GM18526 (cell line): ENCODE results near the gene UBE2D4.
"Not testable (repeated sequence)": the region's sequence is repeated elsewhere in the genome, so short reads cannot be mapped to it uniquely, and the experiment has no call there.

Experiments used
- POLR2A ChIP-seq: IDR thresholded peaks from 3 replicates; pipeline ENCODE4 v1.6.1; 2011; ENCODE audit not compliant: insufficient read length; ENCODE audit errors: extremely low read depth

Gene UBE2D4

DNA sequence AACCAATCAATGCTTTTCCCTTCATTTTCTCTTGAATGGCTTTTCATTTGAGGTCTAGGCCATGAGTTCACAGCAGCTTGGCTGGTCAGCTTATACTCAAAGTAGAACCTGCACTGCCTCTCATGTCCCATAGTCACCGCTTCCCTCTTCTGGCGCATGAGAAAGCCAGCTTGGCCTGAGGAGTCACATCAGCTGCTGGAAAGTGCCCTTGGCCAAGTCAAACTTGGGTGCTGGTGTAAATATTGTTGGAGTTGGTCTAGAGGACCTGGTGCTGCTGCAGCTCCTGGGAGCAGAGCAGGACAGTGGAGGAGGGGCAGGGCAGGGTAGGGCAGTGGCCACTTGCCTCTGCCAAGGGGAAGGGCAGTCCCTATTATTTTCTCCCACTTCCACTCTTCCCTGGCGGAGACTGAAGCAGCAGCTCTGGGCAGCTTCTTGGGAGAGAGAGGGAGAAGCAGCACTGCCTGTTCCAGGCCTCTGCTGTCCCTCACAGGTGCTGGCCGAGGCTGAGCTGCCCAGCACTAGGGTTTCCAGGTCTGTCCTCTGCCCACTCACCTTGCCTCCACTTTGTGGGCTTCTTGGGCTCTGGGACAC is 12.8 kb downstream of the UBE2D4 start:
- no peak for TF ChIP-seq POLR2A

DNA sequence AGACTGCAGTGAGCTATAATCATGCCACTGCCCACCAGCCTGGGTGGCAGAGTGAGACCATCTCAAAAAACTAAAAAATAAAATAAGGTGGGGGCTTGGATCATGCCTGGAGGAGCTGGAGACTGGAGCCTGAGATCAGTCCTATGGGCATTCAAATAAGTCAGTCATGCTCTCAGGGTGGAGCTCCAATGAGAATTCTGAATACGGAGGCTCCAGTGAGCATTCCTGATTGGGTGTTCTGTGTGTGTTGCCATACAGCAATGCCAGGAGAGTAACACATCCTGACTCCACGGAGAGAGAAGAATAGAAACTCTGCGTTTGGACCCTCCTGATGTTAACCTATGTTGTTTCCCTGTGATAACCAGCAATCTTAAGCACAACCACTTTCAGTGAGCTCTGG is 16.0 kb downstream of the UBE2D4 start:
- no peak for TF ChIP-seq POLR2A

DNA sequence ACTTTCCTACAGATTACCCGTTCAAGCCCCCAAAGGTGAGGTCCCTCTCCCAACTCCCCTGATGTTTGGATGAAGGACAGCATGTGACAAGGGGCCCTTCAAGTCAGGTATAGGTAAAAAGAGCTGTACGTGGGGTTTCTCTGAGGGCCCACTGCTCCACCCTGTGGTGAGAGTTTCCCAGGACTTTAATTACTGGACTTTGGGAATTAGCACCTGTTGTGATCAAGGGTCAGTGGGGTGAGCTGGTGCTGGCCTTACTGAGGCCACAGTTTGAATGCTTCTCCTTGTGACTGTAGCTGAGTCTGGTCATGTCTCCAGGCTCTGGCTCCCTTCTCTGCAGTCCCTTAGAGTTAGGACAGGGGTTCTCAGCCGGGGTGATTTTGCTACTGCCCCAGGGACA is 16.8 kb downstream of the UBE2D4 start:
- TF ChIP-seq POLR2A = no peak

DNA sequence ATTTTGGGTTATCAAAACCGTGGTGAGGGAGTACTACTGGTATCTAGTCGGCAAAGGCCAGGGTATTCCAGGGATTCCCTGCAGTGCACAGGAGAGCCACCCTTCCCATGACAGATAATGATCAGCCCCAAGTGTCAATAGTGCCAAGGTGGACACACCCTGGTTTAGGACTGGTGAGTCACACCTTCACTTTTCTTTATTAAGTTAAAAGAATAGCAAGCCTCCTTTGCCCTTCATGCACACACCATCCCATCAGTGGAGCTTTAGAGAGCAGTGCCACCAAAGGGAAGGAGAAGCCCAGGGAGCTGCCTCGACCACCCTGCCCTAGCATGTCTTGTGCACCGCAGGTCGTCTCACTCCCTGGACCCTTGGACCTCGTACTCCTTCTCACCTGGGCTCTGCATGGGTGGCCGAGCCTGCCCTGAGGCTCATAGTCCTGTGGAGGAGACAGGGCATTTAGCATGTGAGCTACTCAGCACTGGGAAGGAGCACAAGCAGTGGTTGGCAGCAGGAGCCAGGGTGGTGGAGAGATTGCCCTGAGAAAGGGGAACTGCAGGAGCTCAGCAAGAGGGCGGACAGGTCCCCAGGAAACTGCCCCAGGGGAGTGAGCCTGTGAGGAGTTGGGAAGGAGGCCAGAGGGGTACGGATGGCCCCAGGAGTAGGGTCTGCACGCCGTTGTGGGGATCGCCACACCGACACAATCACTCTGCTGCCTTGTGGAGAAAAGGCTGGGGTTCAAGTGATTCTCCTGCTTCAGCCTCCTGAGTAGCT is 17.4 kb downstream of the UBE2D4 start:
- TF ChIP-seq POLR2A = no peak

DNA sequence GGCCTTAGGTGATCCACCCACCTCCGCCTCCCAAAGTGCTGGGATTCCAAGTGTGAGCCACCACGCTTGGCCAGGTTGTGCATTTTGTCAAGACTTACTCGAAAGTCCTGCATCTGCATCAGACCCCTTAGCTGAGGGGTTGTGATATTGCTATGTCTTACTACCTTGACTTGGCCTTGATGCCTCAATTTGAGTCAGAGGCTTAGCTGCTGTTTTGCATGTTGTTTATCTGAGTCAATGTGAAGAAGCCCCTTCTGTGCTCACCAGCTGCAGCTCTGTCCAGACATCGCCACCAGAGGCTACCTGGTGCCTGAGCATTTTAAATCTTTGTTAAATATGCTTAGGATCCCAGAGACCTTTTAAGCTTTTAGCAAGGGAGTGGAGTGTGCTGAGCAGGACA is 18.1 kb downstream of the UBE2D4 start:
- no peak for TF ChIP-seq POLR2A

DNA sequence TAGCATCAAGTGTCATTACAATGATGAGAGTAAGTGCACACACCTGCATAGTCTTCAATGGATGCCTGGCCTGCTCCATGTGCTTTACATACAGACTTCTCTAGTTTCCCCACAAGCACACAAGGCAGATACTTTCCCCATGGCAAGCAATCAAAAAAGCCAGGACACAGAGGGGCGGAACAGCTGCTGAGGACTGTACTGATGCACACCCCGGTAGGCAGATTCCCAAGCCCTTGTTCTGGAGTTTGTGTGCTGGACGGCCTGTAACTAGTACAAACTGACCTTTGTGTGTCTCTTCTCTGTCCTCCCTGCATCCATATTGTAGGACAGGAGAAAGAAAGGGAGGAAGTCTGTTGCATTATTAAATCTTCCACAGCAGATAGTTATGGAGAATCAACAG is 25.8 kb downstream of the UBE2D4 start:
- TF ChIP-seq POLR2A = no peak

DNA sequence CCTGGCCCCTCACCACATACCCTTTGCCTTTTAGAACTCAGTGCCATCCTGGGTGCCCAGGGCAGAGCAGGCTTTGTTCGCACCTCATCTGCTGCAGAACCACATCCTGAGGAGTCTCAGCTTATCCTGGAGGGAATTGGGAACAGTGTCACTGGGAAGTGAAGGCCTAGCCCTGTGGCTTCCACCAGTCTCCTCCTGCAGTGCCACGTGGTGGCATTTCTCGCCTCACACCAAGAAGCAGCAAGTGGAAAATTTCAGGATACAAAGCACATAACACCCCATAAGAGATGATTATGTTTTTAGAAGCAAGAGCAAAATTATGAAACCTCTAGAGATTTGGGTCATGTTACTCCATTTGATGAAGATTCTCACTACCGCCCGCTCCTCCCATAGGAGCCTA is 26.8 kb downstream of the UBE2D4 start:
- no peak for TF ChIP-seq POLR2A

DNA sequence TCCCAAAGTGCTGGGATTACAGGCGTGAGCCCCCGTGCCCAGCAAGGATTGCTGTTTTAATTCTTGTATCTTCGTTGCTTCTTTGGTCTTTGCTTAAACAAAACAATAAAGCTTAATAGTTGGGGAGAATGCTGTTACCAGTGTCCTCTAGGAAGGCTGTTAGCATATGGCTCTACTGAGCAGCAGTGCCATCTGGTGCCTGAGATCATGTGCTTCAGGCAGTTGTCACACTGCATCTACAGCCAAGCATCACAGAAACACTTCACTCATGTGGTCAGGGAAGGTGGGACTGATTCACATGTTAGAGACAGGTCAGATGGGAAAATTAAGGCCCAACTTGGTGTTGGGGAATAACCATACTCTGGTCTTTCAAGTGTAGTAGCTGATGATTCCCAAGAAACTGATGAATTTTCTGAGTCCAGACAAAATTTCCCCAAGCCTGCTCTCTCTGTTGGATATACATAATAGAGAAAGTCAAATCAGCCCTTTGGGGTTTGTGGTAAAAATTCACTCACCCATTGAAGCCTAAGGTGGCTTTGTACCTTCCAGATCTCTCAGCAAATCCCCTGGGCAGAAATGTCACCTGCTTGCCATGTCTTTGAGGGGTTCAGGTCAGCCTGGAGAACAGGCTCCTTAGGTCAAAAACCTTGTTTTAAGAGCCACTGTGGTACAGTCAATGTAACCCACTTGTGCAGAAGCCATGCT is 28.4 kb downstream of the UBE2D4 start:
- no peak for TF ChIP-seq POLR2A

DNA sequence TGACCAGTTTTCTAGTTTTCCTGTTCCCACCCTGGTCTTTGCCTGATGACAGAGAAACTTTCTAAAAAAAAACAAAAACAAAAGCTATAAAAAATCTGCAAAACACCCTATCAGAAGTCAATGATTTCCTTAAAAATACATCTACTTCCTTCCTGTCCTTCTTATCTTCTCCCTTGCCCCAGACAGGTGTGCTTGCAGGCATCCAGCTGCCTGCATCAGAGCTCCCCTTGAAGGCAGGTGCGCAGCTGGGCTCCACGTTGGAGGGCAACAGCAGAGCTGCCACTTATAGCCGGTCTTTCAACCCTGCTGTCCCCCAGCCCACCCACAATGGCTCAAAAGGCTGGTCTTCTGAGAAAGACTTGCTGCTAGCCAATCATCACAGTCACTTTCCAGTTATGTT is 29.8 kb downstream of the UBE2D4 start:
- no peak for TF ChIP-seq POLR2A

DNA sequence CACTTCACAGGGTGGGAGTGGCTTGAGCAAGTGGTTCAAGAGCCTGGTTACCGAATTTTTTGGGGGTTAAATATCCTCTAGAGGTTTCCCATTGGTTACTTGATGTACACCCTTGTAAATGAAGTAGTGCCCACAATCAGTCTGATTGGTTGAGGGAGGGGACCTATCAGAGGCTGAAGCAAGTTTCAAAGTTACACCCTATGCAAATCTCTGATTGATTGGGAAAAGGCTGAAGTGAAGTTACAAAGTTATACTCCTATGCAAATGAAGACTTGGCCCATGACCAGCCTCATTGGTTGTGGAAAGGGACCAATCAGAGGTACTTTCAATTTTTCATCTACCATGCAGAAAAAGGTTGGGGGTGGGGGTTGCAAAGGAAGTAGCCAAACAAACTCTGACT is 34.7 kb downstream of the UBE2D4 start:
- TF ChIP-seq POLR2A = no peak

DNA sequence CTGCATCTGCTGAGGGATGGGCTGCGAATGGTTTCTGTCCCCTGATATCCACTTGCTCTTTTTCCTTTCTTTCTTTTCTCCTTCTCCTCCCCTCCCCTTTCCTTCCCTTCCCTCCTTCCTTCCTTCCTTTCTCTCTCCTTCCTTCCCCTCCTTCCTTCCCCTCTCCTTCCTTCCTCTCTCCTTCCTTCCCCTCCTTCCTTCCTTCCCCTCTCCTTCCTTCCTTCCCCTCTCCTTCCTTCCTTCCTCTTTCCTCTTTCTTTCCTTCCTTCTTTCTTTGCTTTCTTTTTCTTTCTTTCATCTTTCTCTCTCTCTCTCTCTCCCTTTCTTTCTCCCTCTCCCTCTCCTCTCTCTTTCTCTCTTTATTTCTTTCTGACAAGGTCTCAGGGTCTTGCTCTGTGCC is 51.3 kb downstream of the UBE2D4 start:
- no peak for TF ChIP-seq POLR2A

DNA sequence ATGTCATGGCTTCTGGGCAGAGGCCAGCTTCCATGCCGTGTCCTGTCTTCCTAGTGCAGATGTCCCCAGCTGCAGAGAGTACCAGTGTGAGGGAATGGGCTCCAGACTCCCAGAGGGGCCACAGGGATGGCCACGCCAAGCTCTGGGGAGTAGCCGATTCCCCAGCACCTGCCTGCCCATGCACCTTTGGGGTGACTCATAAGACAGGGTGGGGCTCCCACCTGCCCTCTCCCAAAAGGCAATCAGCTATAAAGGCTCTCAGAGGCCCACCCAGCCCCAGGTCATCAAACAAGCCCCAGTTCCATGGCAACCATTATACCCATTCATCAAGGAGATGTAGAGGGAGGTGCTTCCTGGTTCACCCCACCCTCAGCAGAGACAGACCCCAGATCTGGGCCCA is 71.3 kb downstream of the UBE2D4 start, which contains the start of gene SPDYE1:
SPDYE1 (plus strand) TSS at position 366 of the 400 bp plus-strand sequence. CDS start 2,053 bp downstream, outside the sequence.
- not testable (repeated sequence) for TF ChIP-seq POLR2A
